Suprapubic skin (tissue), 4 donors: ENCODE measurements around the gene CD300LF. TPM values are rescaled to one million over a fixed set of nuclear protein-coding genes. Genes with fewer than 3 reads are reported as not detected.

Experiments
- DNase-seq, 2 donors: peaks; one replicate each; pipeline ENCODE4 v3.0.0-alpha.2; 2019; ENCODE audit warnings: low spot score in 2 of 2
- H3K27ac ChIP-seq: fragments of 200-600 bp; sonication (generic); one replicate; pipeline ENCODE4 v1.5.1; 2019
- H3K27me3 ChIP-seq: fragments of 200-600 bp; sonication (generic); one replicate; pipeline ENCODE4 v1.5.1; 2019
- H3K36me3 ChIP-seq: fragments of 200-600 bp; sonication (generic); one replicate; pipeline ENCODE4 v1.5.1; 2019
- H3K4me1 ChIP-seq: fragments of 200-600 bp; sonication (generic); one replicate; pipeline ENCODE4 v1.5.1; 2019
- H3K4me3 ChIP-seq: fragments of 200-600 bp; sonication (generic); one replicate; pipeline ENCODE4 v1.5.1; 2019; ENCODE audit warnings: mild to moderate bottlenecking
- H3K9me3 ChIP-seq: fragments of 200-600 bp; sonication (generic); one replicate; pipeline ENCODE4 v1.5.1; 2019
- CTCF ChIP-seq, 2 donors: fragments of 200-600 bp in 1 of 2; fragments of 450-650 bp in 1 of 2; sonication (generic) in 1 of 2; IDR thresholded peaks; one replicate each; pipeline ENCODE4 v1.5.1; 2016 to 2019; ENCODE audit warnings: antibody characterized with exemption in 2 of 2, mild to moderate bottlenecking in 1 of 2, moderate library complexity in 1 of 2
- EP300 ChIP-seq: sonication (generic); formaldehyde crosslinking; IDR thresholded peaks from one replicate; pipeline ENCODE4 v1.6.1; 2017; ENCODE audit warnings: antibody characterized with exemption
- POLR2A ChIP-seq, 2 donors: fragments of 450-650 bp; IDR thresholded peaks; one replicate each; pipeline ENCODE4 v1.6.1; 2017; ENCODE audit warnings: antibody characterized with exemption in 2 of 2, mild to moderate bottlenecking in 2 of 2, moderate library complexity in 2 of 2
- POLR2AphosphoS5 ChIP-seq, 3 donors: sonication (generic); formaldehyde crosslinking; IDR thresholded peaks; one replicate each; pipeline ENCODE4 v1.6.1; 2017; ENCODE audit warnings: antibody characterized with exemption in 3 of 3
- WGBS: methylation state at CpG from one replicate; pipeline ENCODE4 v1.1.5; 2018; 5-methylcytosine and 5-hydroxymethylcytosine counted together
- total RNA-seq, 4 donors: library from RNA; depleted of rRNA; stranded (reverse); fragments of >200 nt; gene quantifications; one replicate each; pipeline ENCODE4 v1.1.0, GENCODE V29; 2016

Gene CD300LF
- total RNA-seq, 4 donors from 2014 or later, result not detected

GRCh38 chr17:74682028-74682427 lies 30.7 kb downstream of the CD300LF start:
- no peak for TF ChIP-seq POLR2A (IDR thresholded peaks at IDR 0.05)
- TF ChIP-seq POLR2AphosphoS5 (IDR thresholded peaks at IDR 0.05), result no peak

GRCh38 chr17:74680941-74681340 lies 31.8 kb downstream of the CD300LF start:
- WGBS, result 81% methylated on average over 4 of the region's 5 CpGs
- Histone ChIP-seq H3K4me1 (no peaks in the 10 kb centered on the region), H3K4me3 (no peak overlapping the region), H3K27me3 (peaks cover 20% of the 10 kb centered on the region), H3K36me3 (no peaks in the 10 kb centered on the region), H3K9me3 (no peaks in the 10 kb centered on the region), H3K27ac (no peak overlapping the region)
- DNase-seq, result no peak
- TF ChIP-seq CTCF (IDR thresholded peaks at IDR 0.05), result no peak
- TF ChIP-seq POLR2AphosphoS5 (IDR thresholded peaks at IDR 0.05), result no peak
- no peak for TF ChIP-seq POLR2A (IDR thresholded peaks at IDR 0.05)
- TF ChIP-seq EP300, result no peak

More at GRCh38 chr17:74682028-74682427, 30.7 kb downstream of the CD300LF start:
- WGBS, result 60% methylated on average over 6 of the region's 6 CpGs
- no peaks in the 10 kb centered on the region for H3K4me1 ChIP-seq
- no peak overlapping the region for H3K4me3 ChIP-seq
- peaks cover 16% of the 10 kb centered on the region for H3K27me3 ChIP-seq
- no peak for DNase-seq
- no peaks in the 10 kb centered on the region for H3K36me3 ChIP-seq
- H3K9me3 ChIP-seq, result no peaks in the 10 kb centered on the region
- H3K27ac ChIP-seq, result no peak overlapping the region

GRCh38 chr17:74680213-74680612 lies 32.5 kb downstream of the CD300LF start:
- Histone ChIP-seq H3K27me3 (peaks cover 20% of the 10 kb centered on the region), H3K36me3 (no peaks in the 10 kb centered on the region)
- WGBS, result 81% methylated on average over 2 of the region's 2 CpGs

GRCh38 chr17:74679374-74679773 lies 33.3 kb downstream of the CD300LF start:
- Histone ChIP-seq H3K36me3 (no peaks in the 10 kb centered on the region), H3K4me1 (no peaks in the 10 kb centered on the region), H3K27me3 (peaks cover 26% of the 10 kb centered on the region), H3K9me3 (no peaks in the 10 kb centered on the region), H3K4me3 (no peak overlapping the region), H3K27ac (no peak overlapping the region)
- no peak for DNase-seq
- no peak for TF ChIP-seq POLR2AphosphoS5 (IDR thresholded peaks at IDR 0.05)
- no peak for TF ChIP-seq POLR2A (IDR thresholded peaks at IDR 0.05)
- no peak for TF ChIP-seq CTCF (IDR thresholded peaks at IDR 0.05)
- no peak for TF ChIP-seq EP300
- 82% methylated on average over 2 of the region's 2 CpGs for WGBS

More at GRCh38 chr17:74680213-74680612, 32.5 kb downstream of the CD300LF start:
- TF ChIP-seq POLR2A (IDR thresholded peaks at IDR 0.05), result no peak
- Histone ChIP-seq H3K4me1 (no peaks in the 10 kb centered on the region), H3K27ac (no peak overlapping the region), H3K9me3 (no peaks in the 10 kb centered on the region), H3K4me3 (no peak overlapping the region)
- DNase-seq, result no peak

GRCh38 chr17:74678541-74678940 lies 34.2 kb downstream of the CD300LF start:
- Histone ChIP-seq H3K27ac (no peak overlapping the region), H3K4me1 (no peaks in the 10 kb centered on the region), H3K36me3 (no peaks in the 10 kb centered on the region), H3K9me3 (no peaks in the 10 kb centered on the region), H3K4me3 (no peak overlapping the region), H3K27me3 (peaks cover 32% of the 10 kb centered on the region)
- TF ChIP-seq POLR2A (IDR thresholded peaks at IDR 0.05) (no peak), CTCF (IDR thresholded peaks at IDR 0.05) (no peak)
- DNase-seq, result no peak
- WGBS, result 13% methylated on average over 2 of the region's 2 CpGs

GRCh38 chr17:74677558-74678466 lies 34.9 kb downstream of the CD300LF start:
- Histone ChIP-seq H3K4me1 (no peaks in the 10 kb centered on the region), H3K4me3 (no peak overlapping the region), H3K27me3 (peaks cover 32% of the 10 kb centered on the region), H3K36me3 (no peaks in the 10 kb centered on the region), H3K9me3 (no peaks in the 10 kb centered on the region), H3K27ac (no peak overlapping the region)
- no peak for DNase-seq
- WGBS, result 43% methylated on average over 9 of the region's 9 CpGs
- no peak for TF ChIP-seq CTCF (IDR thresholded peaks at IDR 0.05)
